ENCODE results near the gene SWT1. TPM values are rescaled to one million over a fixed set of nuclear protein-coding genes. Genes with fewer than 3 reads are reported as not detected.

Gene SWT1
- total and polyA plus RNA-seq, 2 of the 13 experiments (the other 11 are each of a cell fraction or from before 2014, with no cell fraction given) = 1.7 to 2.5 TPM

- TF ChIP-seq ZMYM2 (CRISPR knock-in tag; IDR thresholded peaks at IDR 0.05) (no peak), TBL1XR1 (IDR thresholded peaks at IDR 0.05; ENCODE audit: borderline replicate concordance, low read length, partially characterized antibody) (no peak), SMAD3 (CRISPR knock-in tag; IDR thresholded peaks at IDR 0.05) (no peak), ISL2 (CRISPR knock-in tag; IDR thresholded peaks at IDR 0.05) (peak; percentile 48; the same call in 1 of the 2 replicates), NCOA2 (CRISPR knock-in tag; IDR thresholded peaks at IDR 0.05) (no peak), YY1 (IDR thresholded peaks at IDR 0.05; ENCODE audit: insufficient read depth, insufficient replicate concordance, low read depth, low read length) (no peak), MXI1 (IDR thresholded peaks at IDR 0.05; ENCODE audit: borderline replicate concordance, low read depth, low read length) (no peak), HOXA3 (CRISPR knock-in tag; IDR thresholded peaks at IDR 0.05) (peak; percentile 57), ZNF33A (CRISPR knock-in tag; IDR thresholded peaks at IDR 0.05; ENCODE audit: borderline replicate concordance) (0 out of 2 replicates have a peak, but pooled peaks have one; percentile 44), ZNF629 (CRISPR knock-in tag; conservative IDR thresholded peaks at IDR 0.05) (peak; percentile 5; the same call in 1 of the 2 replicates), ZSCAN31 (CRISPR knock-in tag; IDR thresholded peaks at IDR 0.05; ENCODE audit: low read depth) (peak; percentile 44; the same call in 1 of the 2 replicates), ZNF251 (CRISPR knock-in tag; IDR thresholded peaks at IDR 0.05) (no peak), ZNF782 (CRISPR knock-in tag; IDR thresholded peaks at IDR 0.05; ENCODE audit: borderline replicate concordance) (no peak), ZBTB10 (CRISPR knock-in tag; IDR thresholded peaks at IDR 0.05; ENCODE audit: borderline replicate concordance) (peak; percentile 54; the same call in 1 of the 2 replicates), U2AF1 (optimal IDR thresholded peaks at IDR 0.05; ENCODE audit: low read depth, low read length) (peak; percentile 49), ZNF543 (CRISPR knock-in tag; IDR thresholded peaks at IDR 0.05) (peak; percentile 43), ZNF24 (IDR thresholded peaks at IDR 0.05) (no peak), MZF1 (CRISPR knock-in tag; IDR thresholded peaks at IDR 0.05; ENCODE audit: borderline replicate concordance) (no peak), ZFAT (CRISPR knock-in tag; conservative IDR thresholded peaks at IDR 0.05) (no peak), CREB3 (CRISPR knock-in tag; IDR thresholded peaks at IDR 0.05) (no peak), THRA (CRISPR knock-in tag; IDR thresholded peaks at IDR 0.05; ENCODE audit: borderline replicate concordance) (no peak; the same call in 1 of the 2 replicates), HCFC1 (IDR thresholded peaks at IDR 0.05; ENCODE audit: low read depth, low read length) (peak; percentile 91), KDM4B (CRISPR knock-in tag; IDR thresholded peaks at IDR 0.05) (peak; percentile 52; the same call in 1 of the 2 replicates), KAT8 (CRISPR knock-in tag; IDR thresholded peaks at IDR 0.05) (0 out of 2 replicates have a peak, but pooled peaks have one; percentile 51), ZNF510 (CRISPR knock-in tag; IDR thresholded peaks at IDR 0.05; ENCODE audit: low read depth) (0 out of 2 replicates have a peak, but pooled peaks have one; percentile 21), ZNF737 (CRISPR knock-in tag; IDR thresholded peaks at IDR 0.05; ENCODE audit: borderline replicate concordance) (no peak), TGIF2 (CRISPR knock-in tag; IDR thresholded peaks at IDR 0.05) (peak; percentile 49; the same call in 1 of the 2 replicates)
Measured at GRCh38 chr1:185156854-185157598, at the start of gene SWT1, which contains the start of gene TRMT1L (continued).

Data from HepG2 (cell line).